GM23248 (cell line): Measurements from ENCODE around the gene FAM83G. TPM values are rescaled to one million over a fixed set of nuclear protein-coding genes. Genes with fewer than 3 reads are reported as not detected.
A peak's percentile ranks its signal among the peaks of the same experiment; 100 is the strongest.

Source experiments
- DNase-seq: peaks from one replicate; pipeline ENCODE4 v3.0.0-alpha.2; 2015
- H2AFZ ChIP-seq: fragments of 200-600 bp; sonication (generic); 2 replicates; pipeline ENCODE4 v1.6.1; 2016; ENCODE audit warnings: antibody characterized with exemption
- H3F3A ChIP-seq: fragments of 200-600 bp; sonication (generic); 2 replicates; pipeline ENCODE4 v1.6.1; 2016; ENCODE audit warnings: mild to moderate bottlenecking, antibody characterized with exemption, mixed run types; ENCODE audit not compliant: insufficient read depth
- H3K27ac ChIP-seq: fragments of 200-600 bp; sonication (generic); 2 replicates; pipeline ENCODE4 v1.5.1; 2016; ENCODE audit warnings: mild to moderate bottlenecking
- H3K27me3 ChIP-seq: fragments of 200-600 bp; sonication (generic); replicated peaks from 2 replicates; pipeline ENCODE4 v1.6.1; 2016; ENCODE audit warnings: mild to moderate bottlenecking; ENCODE audit not compliant: insufficient read depth
- H3K36me3 ChIP-seq: fragments of 200-600 bp; sonication (generic); 2 replicates; pipeline ENCODE4 v1.6.1; 2016; ENCODE audit warnings: low read depth, mild to moderate bottlenecking
- H3K4me1 ChIP-seq: fragments of 200-600 bp; sonication (generic); 2 replicates; pipeline ENCODE4 v1.6.1; 2016; ENCODE audit warnings: mild to moderate bottlenecking; ENCODE audit not compliant: insufficient read depth
- H3K4me2 ChIP-seq: fragments of 200-600 bp; sonication (generic); one replicate; pipeline ENCODE4 v1.6.1; 2016; ENCODE audit warnings: mild to moderate bottlenecking; ENCODE audit not compliant: unreplicated experiment
- H3K4me3 ChIP-seq: fragments of 200-600 bp; sonication (generic); 2 replicates; pipeline ENCODE4 v1.5.1; 2016; ENCODE audit warnings: mild to moderate bottlenecking
- H3K79me2 ChIP-seq: fragments of 200-600 bp; sonication (generic); 2 replicates; pipeline ENCODE4 v1.6.1; 2016; ENCODE audit warnings: mild to moderate bottlenecking; ENCODE audit not compliant: insufficient read depth
- H3K9ac ChIP-seq: fragments of 200-600 bp; sonication (generic); 2 replicates; pipeline ENCODE4 v1.6.1; 2016; ENCODE audit warnings: mild to moderate bottlenecking
- H3K9me2 ChIP-seq: fragments of 200-600 bp; sonication (generic); 2 replicates; pipeline ENCODE4 v1.6.1; 2016; ENCODE audit warnings: mixed run types, mild to moderate bottlenecking, moderate library complexity; ENCODE audit not compliant: insufficient read depth
- H3K9me3 ChIP-seq: fragments of 200-600 bp; sonication (generic); one replicate; pipeline ENCODE4 v1.6.1; 2017; ENCODE audit warnings: low read depth
- H4K20me1 ChIP-seq: fragments of 200-600 bp; sonication (generic); 2 replicates; pipeline ENCODE4 v1.6.0; 2016; ENCODE audit not compliant: insufficient read depth
- EZH2 ChIP-seq: fragments of 200-600 bp; sonication (generic); IDR thresholded peaks from 2 replicates; pipeline ENCODE4 v1.6.1; 2018; ENCODE audit warnings: antibody characterized with exemption, mild to moderate bottlenecking; ENCODE audit not compliant: insufficient read depth, poor library complexity, severe bottlenecking
- EZH2phosphoT487 ChIP-seq: fragments of 200-600 bp; sonication (generic); IDR thresholded peaks from 2 replicates; pipeline ENCODE4 v1.6.1; 2018; ENCODE audit warnings: antibody characterized with exemption, moderate library complexity, mild to moderate bottlenecking, low read depth; ENCODE audit not compliant: insufficient read depth
- WGBS, 2 experiments: methylation state at CpG; one replicate each; pipeline ENCODE4 v1.1.6; 2015 to 2017; ENCODE audit warnings: low lambda C conversion rate in 2 of 2, low coverage in 1 of 2; ENCODE audit errors: missing lambda C conversion rate in 2 of 2; 5-methylcytosine and 5-hydroxymethylcytosine counted together
- in situ Hi-C: fragments of 300-500 bp; cut with MboI; formaldehyde crosslinking; loops from 2 replicates; pipeline ENCODE4 v1.15.0; 2020
- polyA plus RNA-seq: library from polyadenylated mRNA; unstranded; fragments of >200 nt; fragmentation: Nextera tagmentation; extraction: Ambion mirVana; gene quantifications from 2 replicates; pipeline ENCODE4 v1.2.1, GENCODE V29; 2016
- total RNA-seq: library from RNA; depleted of rRNA; stranded (reverse); fragments of >200 nt; shearing (Covaris generic); gene quantifications from 2 replicates; pipeline ENCODE4 v1.2.3, GENCODE V29; 2014

The FAM83G gene
- total and polyA plus RNA-seq, 2 experiments from 2014 or later = 8.9 to 26.2 TPM

DNA sequence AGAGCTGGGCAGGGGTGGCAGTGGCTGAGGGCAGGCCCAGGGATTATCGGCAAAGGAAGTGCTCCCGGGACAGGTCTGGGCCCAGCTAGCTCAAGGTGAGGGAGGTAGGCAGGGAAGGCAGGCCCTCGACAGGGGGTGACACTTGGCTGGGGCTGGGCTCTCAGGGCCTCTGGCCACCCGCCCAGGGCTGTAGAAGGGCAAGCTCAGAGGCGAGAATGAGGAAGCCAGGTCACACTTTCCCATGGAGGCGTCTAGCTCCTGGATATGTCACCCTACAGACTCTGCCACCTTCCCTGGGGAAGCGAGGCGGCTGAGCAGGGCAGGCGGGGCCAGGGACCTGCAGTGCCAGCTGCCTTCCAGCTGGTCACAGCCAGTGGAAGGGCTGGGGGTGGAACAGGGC lies 19.1 kb downstream of the FAM83G start:
- Histone ChIP-seq H3K9me3 (no peaks in the 10 kb centered on the region), H3K4me1 (peaks cover 14% of the 10 kb centered on the region), H3F3A (peaks cover 4% of the 10 kb centered on the region; the same call in 1 of the 2 replicates), H3K27ac (no peak overlapping the region), H3K36me3 (no peaks in the 10 kb centered on the region; the same call in 1 of the 2 replicates), H3K4me3 (no peak overlapping the region), H3K9me2 (no peaks in the 10 kb centered on the region), H3K79me2 (peaks cover 63% of the 10 kb centered on the region), H2AFZ (no peak overlapping the region), H3K27me3 (no peaks in the 10 kb centered on the region), H4K20me1 (no peaks in the 10 kb centered on the region), H3K9ac (no peak overlapping the region), H3K4me2 (no peak overlapping the region)
- WGBS, 2 experiments = 96 to 99% methylated on average over 9 of the region's 9 CpGs
- in situ Hi-C loops = no loop called here
- no peak for DNase-seq
- TF ChIP-seq EZH2phosphoT487 = no peak
- no peak for TF ChIP-seq EZH2

DNA sequence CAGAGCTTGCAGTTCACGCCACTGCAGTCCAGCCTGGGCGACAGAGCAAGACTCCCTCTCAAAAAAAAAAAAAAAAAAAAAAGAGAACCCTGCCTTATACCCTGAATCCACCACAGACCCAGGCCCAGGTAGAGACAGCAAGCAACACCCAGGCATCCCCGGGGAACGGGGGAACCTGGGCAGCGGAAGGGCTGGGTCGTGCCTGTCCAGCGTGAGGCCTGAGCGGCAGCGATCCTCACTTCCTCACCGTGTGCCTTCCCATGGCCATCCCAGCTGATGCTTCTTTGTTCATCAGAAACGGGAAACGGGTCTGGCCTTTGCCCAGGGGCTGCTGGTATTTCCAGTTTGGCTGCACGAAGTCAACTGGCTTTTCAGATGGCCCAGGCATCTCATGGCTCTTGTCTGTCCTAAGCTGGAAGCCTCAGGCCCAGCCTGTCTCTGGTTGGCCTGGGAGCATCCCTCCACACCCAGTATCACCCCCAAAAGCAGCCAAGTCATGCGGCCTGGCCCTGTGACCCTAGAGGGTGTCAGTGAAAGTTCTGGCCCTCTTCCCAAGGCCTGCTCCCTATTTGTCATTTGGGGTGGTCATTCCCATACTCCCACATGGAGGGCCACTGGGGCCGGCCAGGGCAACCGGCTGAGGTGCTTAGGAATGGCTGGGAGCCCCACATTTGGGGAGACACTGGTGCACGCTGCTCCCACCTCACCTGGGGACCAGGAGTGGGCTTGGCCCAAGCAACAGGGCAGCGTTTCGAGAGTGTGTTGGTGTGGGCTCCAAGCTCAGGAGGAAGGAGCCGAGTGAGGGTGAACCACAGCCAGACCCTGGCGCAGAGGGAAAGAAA lies 20.1 kb downstream of the FAM83G start:
- peaks cover 14% of the 10 kb centered on the region for H3K4me1 ChIP-seq
- H3K79me2 ChIP-seq = peaks cover 53% of the 10 kb centered on the region
- 88 to 94% methylated on average over 21 of the region's 21 CpGs for WGBS, 2 experiments
- no peaks in the 10 kb centered on the region for H4K20me1 ChIP-seq
- no peaks in the 10 kb centered on the region for H3K9me3 ChIP-seq
- no peak for DNase-seq
- no peak overlapping the region for H3K27ac ChIP-seq
- H3K4me2 ChIP-seq = no peak overlapping the region
- TF ChIP-seq EZH2phosphoT487 (no peak), EZH2 (no peak)
- no peak overlapping the region for H2AFZ ChIP-seq
- in situ Hi-C loops = no loop called here
- H3K4me3 ChIP-seq = no peak overlapping the region
- H3K36me3 ChIP-seq = no peaks in the 10 kb centered on the region; the same call in 1 of the 2 replicates
- no peaks in the 10 kb centered on the region for H3K27me3 ChIP-seq
- H3K9ac ChIP-seq = no peak overlapping the region
- H3F3A ChIP-seq = peaks cover 4% of the 10 kb centered on the region; the same call in 1 of the 2 replicates
- H3K9me2 ChIP-seq = no peaks in the 10 kb centered on the region

DNA sequence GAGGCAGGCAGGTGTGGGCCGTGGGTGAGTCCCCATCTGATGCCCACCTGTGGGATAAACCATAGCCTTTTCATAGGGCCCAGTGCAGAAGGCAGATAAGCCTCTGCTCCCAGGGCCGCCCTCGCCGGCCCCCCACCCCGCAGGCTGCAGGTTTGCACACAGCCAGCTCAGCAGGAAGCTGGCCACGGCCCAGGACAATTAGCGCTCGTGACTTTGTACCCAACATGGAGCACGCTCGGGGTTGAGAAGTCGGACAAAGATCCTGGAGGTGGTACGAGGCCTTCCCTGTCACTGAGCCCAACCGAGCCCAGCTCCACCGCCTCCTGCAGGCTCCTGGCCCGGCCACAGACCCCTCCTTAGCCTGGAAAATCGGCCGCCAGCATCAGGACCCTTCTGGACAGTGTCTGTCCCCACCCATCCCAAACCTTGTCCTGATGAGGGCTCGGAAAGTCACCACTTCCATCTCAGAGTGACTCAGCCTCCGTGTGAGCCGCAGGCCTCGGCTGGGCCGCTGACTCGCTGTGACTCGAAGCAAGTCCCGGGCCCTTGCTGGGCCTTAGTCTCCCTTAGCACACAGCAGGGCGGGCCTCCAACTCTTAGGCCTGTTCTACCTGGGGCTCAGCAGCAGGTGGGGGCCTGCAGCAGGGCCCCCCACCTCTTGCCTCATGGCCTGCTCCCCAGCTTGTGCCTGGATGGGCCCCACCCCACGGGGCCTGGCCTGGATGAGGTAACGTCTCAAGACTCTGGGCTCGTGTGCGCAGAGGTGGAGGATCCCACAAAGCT lies 22.7 kb downstream of the FAM83G start:
- no peak for TF ChIP-seq EZH2phosphoT487
- no peak for TF ChIP-seq EZH2
- Histone ChIP-seq H3K4me1 (peaks cover 14% of the 10 kb centered on the region), H3K9me3 (no peaks in the 10 kb centered on the region), H3K9ac (peak overlapping the region; percentile 80), H3K4me3 (no peak overlapping the region), H3K27me3 (no peaks in the 10 kb centered on the region), H3K36me3 (no peaks in the 10 kb centered on the region), H3K4me2 (peak overlapping the region; percentile 23), H3F3A (peaks cover 4% of the 10 kb centered on the region; the same call in 1 of the 2 replicates), H3K9me2 (no peaks in the 10 kb centered on the region), H2AFZ (0 out of 2 replicates have a peak overlapping the region, but pooled peaks have one; percentile 24), H4K20me1 (no peaks in the 10 kb centered on the region), H3K79me2 (peaks cover 32% of the 10 kb centered on the region), H3K27ac (peak overlapping the region; percentile 78)
- in situ Hi-C loops = no loop called here
- peak; percentile 97 for DNase-seq
- 54 to 56% methylated on average over 28 to 30 of the region's 30 CpGs for WGBS, 2 experiments

DNA sequence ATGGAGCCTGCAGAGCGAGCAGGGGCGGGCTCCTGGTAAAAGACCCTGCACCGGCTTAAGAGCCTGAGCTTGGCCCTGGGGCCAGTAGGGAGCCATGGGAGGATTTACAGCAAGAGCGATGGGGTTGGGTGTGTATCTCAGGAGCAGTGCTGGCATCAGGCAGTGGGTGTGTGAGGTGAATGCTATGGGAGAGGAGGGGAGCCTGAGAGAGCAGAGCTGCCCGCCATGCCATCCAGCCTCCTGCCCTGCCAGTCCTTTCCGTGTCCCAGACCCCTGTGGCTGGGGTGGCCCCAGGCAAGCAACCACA lies 23.3 kb downstream of the FAM83G start:
- in situ Hi-C loops = no loop called here
- 75 to 89% methylated on average over 2 to 6 of the region's 6 CpGs for WGBS, 2 experiments
- Histone ChIP-seq H4K20me1 (no peaks in the 10 kb centered on the region), H3K27ac (peak overlapping the region; percentile 78), H3F3A (peaks cover 4% of the 10 kb centered on the region; the same call in 1 of the 2 replicates), H3K4me3 (no peak overlapping the region), H3K4me2 (peak overlapping the region; percentile 11), H3K36me3 (no peaks in the 10 kb centered on the region), H3K9me3 (no peaks in the 10 kb centered on the region), H3K27me3 (no peaks in the 10 kb centered on the region), H3K4me1 (peaks cover 14% of the 10 kb centered on the region), H3K9me2 (no peaks in the 10 kb centered on the region), H2AFZ (no peak overlapping the region), H3K9ac (peak overlapping the region; percentile 80), H3K79me2 (peaks cover 34% of the 10 kb centered on the region)
- no peak for DNase-seq
- TF ChIP-seq EZH2phosphoT487 (no peak), EZH2 (no peak)
